ENCODE data around the gene WDR88.

- TF ChIP-seq CTCF (IDR thresholded peaks at IDR 0.05 in 2 of 3, conservative IDR thresholded peaks at IDR 0.05 in 1 of 3; ENCODE audit: control insufficient read depth in 2 of 3, extremely low read depth in 1 of 3, insufficient read depth in 1 of 3, low read depth in 3 of 3, low read length in 3 of 3) (no peak), TARDBP (IDR thresholded peaks at IDR 0.05; ENCODE audit: borderline replicate concordance) (no peak), TAF1 (IDR thresholded peaks at IDR 0.05; ENCODE audit: borderline replicate concordance, low read depth, low read length) (no peak), RFX5 (IDR thresholded peaks at IDR 0.05; ENCODE audit: low read depth, low read length) (no peak), NR2C1 (IDR thresholded peaks at IDR 0.05) (peak; percentile 52), NFYB (IDR thresholded peaks at IDR 0.05; ENCODE audit: insufficient read depth, low read depth, low read length) (no peak), SUZ12 (IDR thresholded peaks at IDR 0.05; ENCODE audit: unreplicated experiment) (no peak)
Observed at GRCh38 chr19:33197591-33198000, 65.7 kb downstream of the WDR88 start.

Data from GM12878 (cell line).